ENCODE results near the gene MDK. TPM values are rescaled to one million over a fixed set of nuclear protein-coding genes. Genes with fewer than 3 reads are reported as not detected.

Gene MDK
- total RNA-seq, 1 donor from 2014 or later = 26.1 TPM

DNA sequence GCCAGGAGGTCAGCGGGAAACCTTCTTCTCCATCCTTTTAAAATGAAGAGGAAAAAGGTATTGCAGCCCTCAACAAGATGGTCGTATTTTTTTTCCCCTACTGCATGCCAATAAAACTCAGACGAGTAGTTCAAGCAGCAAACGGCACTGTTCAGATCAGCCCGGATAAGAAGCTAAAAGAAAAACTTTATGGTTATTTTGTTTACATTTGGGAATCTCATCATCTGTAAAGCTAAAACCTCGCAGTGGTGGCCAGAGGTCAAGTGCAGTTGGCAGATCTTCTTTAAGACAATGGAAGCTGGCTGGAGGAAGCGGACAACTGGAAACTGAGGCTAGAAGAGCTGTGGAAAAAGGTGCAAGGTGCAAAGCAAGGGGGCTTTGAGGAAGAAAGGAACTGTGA is 41.1 kb downstream of the MDK start:
- intact Hi-C loops (cut with DNase I) = no loop called here
- ATAC-seq = no peak

DNA sequence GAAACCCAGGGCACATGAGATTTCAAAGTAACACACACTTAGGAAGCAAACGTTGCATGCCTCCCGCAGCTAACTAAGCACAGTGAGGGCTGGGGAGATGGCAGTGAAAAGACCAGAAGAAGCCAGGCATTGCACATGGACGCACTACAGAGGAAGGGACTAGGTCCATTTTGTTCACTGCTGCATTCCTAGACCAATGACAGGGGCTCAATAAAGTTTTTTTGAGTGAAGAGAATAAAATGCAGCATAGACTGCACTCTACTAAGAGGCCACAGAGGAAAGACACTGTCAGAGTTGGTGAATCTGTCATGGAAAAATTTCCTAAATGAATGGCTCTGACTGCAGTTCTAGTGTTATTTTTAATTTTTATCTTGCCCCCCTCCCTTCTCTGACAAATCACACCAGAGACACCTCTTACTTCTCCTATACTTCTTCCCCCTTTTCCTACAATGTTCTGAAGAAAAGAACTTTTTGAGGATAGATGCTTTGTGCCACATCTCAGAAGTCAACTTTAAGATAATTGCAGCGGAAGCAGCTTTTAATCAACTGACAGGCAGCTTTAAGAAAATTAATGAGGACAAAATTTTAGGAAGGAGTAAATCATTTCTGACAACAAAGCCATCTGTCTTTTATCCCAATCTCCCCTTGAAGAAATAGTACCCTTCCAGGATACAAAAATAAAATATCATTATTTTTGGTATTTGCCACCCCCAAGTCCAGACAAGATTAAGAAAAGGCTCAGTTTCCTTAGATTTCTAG is 44.9 kb downstream of the MDK start:
- H3K9me3 ChIP-seq = no peaks in the 10 kb centered on the region
- no peak for ATAC-seq
- H3K36me3 ChIP-seq = peaks cover 63% of the 10 kb centered on the region
- H3K27ac ChIP-seq = no peak overlapping the region
- no peaks in the 10 kb centered on the region for H3K4me1 ChIP-seq
- H3K4me3 ChIP-seq = no peak overlapping the region
- intact Hi-C loops (cut with DNase I) = no loop called here
- no peak for DNase-seq
- TF ChIP-seq, protein P1, sequence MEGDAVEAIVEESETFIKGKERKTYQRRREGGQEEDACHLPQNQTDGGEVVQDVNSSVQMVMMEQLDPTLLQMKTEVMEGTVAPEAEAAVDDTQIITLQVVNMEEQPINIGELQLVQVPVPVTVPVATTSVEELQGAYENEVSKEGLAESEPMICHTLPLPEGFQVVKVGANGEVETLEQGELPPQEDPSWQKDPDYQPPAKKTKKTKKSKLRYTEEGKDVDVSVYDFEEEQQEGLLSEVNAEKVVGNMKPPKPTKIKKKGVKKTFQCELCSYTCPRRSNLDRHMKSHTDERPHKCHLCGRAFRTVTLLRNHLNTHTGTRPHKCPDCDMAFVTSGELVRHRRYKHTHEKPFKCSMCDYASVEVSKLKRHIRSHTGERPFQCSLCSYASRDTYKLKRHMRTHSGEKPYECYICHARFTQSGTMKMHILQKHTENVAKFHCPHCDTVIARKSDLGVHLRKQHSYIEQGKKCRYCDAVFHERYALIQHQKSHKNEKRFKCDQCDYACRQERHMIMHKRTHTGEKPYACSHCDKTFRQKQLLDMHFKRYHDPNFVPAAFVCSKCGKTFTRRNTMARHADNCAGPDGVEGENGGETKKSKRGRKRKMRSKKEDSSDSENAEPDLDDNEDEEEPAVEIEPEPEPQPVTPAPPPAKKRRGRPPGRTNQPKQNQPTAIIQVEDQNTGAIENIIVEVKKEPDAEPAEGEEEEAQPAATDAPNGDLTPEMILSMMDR (IDR thresholded peaks at IDR 0.05) = no peak
- H3K27me3 ChIP-seq (ENCODE audit: low read depth) = no peaks in the 10 kb centered on the region

More for the DNA sequence above, 41.1 kb downstream of the MDK start:
- H3K4me3 ChIP-seq = no peak overlapping the region
- peaks cover 50% of the 10 kb centered on the region for H3K36me3 ChIP-seq
- no peaks in the 10 kb centered on the region for H3K4me1 ChIP-seq
- H3K27me3 ChIP-seq (ENCODE audit: low read depth) = no peaks in the 10 kb centered on the region
- DNase-seq = no peak
- TF ChIP-seq, protein P1 (IDR thresholded peaks at IDR 0.05) = no peak
- H3K27ac ChIP-seq = no peak overlapping the region
- no peaks in the 10 kb centered on the region for H3K9me3 ChIP-seq

DNA sequence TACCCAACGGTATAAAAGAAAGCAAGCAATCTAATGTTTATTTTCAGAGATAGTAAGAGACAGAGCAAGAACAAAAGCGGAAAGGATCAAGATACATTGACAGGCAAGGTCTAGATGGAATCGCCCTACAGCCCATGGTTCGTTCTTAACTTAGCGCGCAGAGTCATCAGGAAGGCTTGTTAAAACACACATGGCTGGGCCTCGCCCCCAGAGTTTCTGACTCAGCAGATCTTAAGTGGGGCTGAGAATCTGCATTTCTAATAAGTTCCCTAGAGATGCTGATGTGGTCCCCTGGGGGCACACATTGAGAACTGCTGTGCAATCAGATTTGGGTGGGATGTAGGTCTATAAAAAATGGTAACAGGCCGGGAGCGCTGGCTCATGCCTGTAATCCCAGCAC is 45.9 kb downstream of the MDK start:
- H3K27ac ChIP-seq = no peak overlapping the region
- ATAC-seq = no peak
- TF ChIP-seq, protein P1 (IDR thresholded peaks at IDR 0.05) = no peak
- no peaks in the 10 kb centered on the region for H3K4me1 ChIP-seq
- peaks cover 65% of the 10 kb centered on the region for H3K36me3 ChIP-seq
- intact Hi-C loops (cut with DNase I) = no loop called here
- no peak overlapping the region for H3K4me3 ChIP-seq
- H3K9me3 ChIP-seq = no peaks in the 10 kb centered on the region
- H3K27me3 ChIP-seq (ENCODE audit: low read depth) = no peaks in the 10 kb centered on the region
- DNase-seq = no peak

DNA sequence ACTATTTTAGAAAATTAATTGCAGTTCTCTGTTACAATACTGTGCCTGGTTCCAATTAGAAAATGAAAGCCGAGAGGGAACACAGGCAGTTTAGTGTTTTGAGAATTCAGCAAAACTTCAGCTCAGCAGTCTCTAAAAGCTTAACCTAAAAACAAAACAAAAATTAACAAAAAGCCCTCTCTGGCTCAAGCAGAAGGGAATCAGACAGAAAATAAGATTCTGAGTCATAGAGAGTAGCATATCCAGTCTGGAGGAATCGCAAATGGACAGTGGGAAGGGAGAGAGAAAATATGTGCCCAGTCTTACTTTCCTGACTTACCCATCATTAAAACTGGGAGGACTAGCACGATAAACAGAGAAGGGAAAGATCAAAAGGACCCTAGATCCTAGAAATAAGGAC is 48.2 kb downstream of the MDK start:
- no peak overlapping the region for H3K27ac ChIP-seq
- intact Hi-C loops (cut with DNase I) = no loop called here
- H3K27me3 ChIP-seq (ENCODE audit: low read depth) = no peaks in the 10 kb centered on the region
- no peak for ATAC-seq
- TF ChIP-seq, protein P1 (IDR thresholded peaks at IDR 0.05) = no peak
- peaks cover 78% of the 10 kb centered on the region for H3K36me3 ChIP-seq
- H3K9me3 ChIP-seq = no peaks in the 10 kb centered on the region
- no peak for DNase-seq
- H3K4me3 ChIP-seq = no peak overlapping the region
- H3K4me1 ChIP-seq = no peaks in the 10 kb centered on the region

DNA sequence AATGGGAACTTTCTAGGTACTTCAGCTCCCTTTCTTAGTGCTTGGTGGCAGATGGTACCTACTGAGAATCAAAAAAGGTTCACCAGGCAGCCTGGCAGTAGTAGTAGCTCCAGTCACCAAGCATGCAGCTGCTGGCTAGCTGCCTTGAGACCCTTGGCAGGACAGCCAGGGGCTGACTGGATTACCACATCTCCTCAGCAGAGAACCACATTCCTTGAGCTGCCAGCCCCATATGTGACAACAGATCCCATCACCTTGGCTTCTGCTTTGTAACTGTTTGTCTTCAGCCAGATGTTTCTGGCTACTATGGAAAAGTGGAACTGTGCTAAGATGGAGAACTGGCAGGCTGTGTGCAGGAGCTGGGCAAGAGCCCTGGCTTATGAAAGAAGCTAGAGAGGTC is 49.7 kb downstream of the MDK start:
- TF ChIP-seq, protein P1 (IDR thresholded peaks at IDR 0.05) = no peak
- no peak for ATAC-seq

More for the DNA sequence above, 49.7 kb downstream of the MDK start:
- no peaks in the 10 kb centered on the region for H3K27me3 ChIP-seq (ENCODE audit: low read depth)
- intact Hi-C loops (cut with DNase I) = no loop called here
- DNase-seq = no peak
- no peaks in the 10 kb centered on the region for H3K9me3 ChIP-seq
- H3K4me3 ChIP-seq = no peak overlapping the region
- H3K27ac ChIP-seq = no peak overlapping the region
- H3K36me3 ChIP-seq = peaks cover 76% of the 10 kb centered on the region
- H3K4me1 ChIP-seq = no peaks in the 10 kb centered on the region

Small RNA genes within 50 kb of the gene (microRNA-seq; reads per million reads assigned to microRNA genes)
- not detected for gene MIR4688 (ENCODE audit: borderline number of aligned reads)

Other genes with a start within 250 kb of the MDK start
- 40.5 TPM for gene CREB3L1, start 104.0 kb upstream of the MDK start, total RNA-seq
- 55.3 TPM for gene DGKZ, start 34.2 kb upstream of the MDK start, total RNA-seq
- gene CHRM4, start 10.1 kb downstream of the MDK start, total RNA-seq = not detected
- gene AMBRA1, start 212.4 kb downstream of the MDK start, total RNA-seq = 39.9 TPM
- 6.3 TPM for gene HARBI1, start 235.6 kb downstream of the MDK start, total RNA-seq
- 54.4 TPM for gene ATG13, start 235.9 kb downstream of the MDK start, total RNA-seq

Measured in lower lobe of right lung (tissue), 2 donors.